ENCODE results near the gene EPS8L1.
A peak's percentile ranks its signal among the peaks of the same experiment; 100 is the strongest.

The EPS8L1 gene

GRCh38 chr19:55080968-55081769 is 5.5 kb downstream of the EPS8L1 start:
- no peak for DNase-seq

- DNase-seq, result no peak
These were observed 6.0 kb downstream of the EPS8L1 start for GRCh38 chr19:55081770-55082019.

- no peak for DNase-seq
These were observed 6.6 kb downstream of the EPS8L1 start for GRCh38 chr19:55082020-55082851.

DNA sequence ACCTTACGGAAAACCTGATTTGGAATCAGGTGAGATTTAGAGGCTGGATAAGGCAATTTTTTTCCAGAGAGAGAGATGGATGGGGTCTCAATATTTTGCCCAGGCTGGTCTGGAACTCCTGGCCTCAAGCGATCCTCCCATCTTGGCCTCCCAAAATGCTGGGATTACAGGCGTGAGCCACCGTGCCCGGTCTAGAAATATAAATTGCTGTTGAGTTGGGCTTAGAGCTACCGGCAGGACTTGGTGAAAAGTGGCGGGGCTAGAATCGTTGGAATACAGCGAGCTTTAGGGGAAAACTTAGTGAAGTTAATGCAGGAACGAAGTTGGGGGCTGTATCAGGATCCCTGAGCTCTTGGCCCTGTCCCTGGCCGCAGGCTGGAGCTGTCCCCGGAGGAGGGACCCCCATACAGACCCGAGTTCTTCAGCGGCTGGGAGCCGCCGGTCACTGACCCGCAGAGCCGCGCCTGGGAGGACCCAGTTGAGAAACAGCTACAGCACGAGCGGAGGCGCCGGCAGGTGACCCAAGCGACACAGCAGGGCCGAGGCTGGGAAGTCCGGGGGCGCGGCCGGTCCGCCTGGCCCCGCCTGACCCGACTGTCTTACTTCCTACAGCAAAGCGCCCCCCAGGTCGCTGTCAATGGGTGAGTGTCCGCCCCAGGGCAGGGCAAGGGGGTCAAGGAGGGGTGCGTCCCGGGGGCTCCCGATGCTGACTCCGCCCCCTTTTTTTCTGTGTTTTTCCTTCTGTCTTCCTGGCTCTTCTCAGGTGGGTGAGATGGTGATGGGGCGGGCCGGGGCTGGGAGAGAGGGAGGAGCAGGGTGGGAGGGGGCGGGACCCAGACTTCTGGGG is 7.6 kb downstream of the EPS8L1 start:
- no peak for DNase-seq

GRCh38 chr19:55084416-55084815 is 8.7 kb downstream of the EPS8L1 start:
- DNase-seq, result no peak

GRCh38 chr19:55085923-55086715 is 10.4 kb downstream of the EPS8L1 start:
- no peak for DNase-seq

DNA sequence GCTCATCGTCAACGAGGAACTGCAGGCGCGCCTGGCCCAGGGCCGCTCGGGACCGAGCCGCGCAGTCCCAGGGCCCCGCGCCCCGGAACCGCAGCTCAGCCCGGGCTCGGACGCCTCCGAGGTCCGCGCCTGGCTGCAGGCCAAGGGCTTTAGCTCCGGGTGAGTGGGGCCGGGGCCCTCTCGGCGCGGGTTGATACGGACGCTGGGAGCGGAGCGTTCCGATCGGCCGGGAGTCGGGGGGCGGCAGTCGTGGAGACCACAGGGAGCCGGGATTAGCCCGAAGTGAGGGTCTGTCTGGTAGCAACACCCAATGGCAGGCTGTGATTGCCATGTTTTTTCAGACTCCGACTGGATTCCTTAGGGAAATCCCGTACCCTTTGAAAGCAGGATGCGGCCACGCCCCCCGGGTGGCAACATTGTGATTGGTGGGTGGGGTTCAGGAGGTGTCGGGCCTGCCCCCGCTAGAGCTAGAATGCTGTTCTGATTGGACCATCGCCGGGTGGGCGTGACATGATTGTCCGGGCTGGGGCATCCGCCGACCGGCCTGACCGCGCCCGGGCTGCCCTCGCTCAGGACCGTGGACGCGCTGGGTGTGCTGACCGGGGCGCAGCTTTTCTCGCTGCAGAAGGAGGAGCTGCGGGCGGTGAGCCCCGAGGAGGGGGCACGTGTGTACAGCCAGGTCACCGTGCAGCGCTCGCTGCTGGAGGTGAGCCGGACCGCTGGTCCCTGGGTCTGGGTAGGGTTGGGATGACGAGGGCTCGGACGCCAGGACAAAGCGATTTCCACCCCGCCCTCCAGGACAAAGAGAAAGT is 11.3 kb downstream of the EPS8L1 start:
- peak; percentile 96 for DNase-seq

DNA sequence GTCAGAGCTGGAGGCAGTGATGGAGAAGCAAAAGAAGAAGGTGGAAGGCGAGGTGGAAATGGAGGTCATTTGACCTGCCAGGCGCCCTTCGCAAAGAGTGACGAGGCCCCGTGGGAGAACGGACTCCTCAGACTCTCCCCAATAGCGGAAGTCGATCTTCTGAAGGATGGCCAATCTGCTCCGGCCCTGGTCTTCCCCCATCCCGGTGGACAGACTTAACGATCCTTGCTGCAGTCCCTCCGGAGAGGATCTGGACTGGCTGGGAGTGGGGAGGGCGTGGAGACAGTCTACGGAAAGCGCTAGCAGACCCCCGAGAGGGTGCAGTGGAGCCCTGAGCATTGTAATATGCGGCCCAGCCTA is 11.9 kb downstream of the EPS8L1 start:
- DNase-seq, result no peak

GRCh38 chr19:55088021-55088451 is 12.4 kb downstream of the EPS8L1 start:
- peak; percentile 75 for DNase-seq

DNA sequence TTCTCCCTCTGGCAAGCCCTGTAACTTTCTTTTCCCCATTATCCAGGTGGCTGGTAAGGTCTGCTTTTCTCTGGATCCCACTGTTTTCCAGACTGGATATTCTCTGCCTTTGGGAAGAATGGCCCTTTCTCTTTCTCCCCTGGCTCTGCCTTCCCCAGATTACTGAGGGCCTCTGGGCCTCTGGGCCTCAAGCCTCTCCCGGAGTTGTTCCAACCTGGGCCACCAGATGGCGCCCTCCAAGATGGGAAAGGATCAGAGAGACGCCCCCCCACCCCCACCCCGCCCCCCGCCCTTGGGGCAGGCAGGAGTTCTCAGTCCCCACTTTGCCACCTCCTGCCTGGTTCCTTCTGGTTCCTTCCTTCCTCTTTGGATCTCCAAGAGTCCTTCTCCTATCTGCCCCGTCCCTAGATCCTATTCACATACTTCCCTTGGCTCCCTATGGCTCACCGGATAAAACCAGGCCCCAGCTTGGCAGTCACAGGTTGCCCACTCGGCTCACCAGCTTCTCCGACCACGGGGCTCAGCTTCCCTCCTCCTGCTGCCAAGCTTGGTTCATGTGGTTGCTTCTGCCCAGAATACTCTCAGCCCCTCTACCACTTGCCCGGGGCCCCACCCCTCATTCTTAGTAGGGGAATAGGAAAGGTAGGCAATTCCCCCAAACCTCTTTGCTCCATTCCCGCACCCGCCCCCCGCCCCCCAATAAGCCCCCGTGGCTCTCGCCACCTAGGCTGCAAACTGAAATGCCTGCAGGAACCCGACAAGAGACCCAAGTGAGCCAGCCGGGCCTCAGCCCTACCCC is 13.1 kb downstream of the EPS8L1 start:
- peak; percentile 57 for DNase-seq

GRCh38 chr19:55089342-55089944 is 13.8 kb downstream of the EPS8L1 start:
- DNase-seq, result no peak

DNA sequence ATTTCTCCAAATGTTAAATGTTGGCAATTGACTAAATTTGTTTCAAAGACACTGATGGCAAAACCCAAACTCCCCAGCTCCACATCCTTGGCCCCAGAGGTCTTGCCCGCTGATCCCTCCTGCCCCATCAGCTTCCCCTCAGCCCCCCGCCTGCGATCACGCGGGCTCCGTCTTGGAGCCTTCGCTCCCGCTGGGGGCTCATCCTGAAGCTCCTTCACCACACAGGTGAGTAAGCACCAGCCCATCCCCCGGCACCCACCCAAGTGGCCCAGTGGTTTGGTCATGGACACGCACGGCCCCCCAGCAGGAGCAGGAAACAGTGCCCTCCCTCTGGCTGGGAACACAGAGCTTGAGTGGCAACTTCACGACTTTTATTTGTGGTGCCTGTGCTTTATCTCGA is 14.9 kb downstream of the EPS8L1 start:
- no peak for DNase-seq

- DNase-seq, result no peak
These were observed 15.6 kb downstream of the EPS8L1 start for GRCh38 chr19:55091126-55091910.

GRCh38 chr19:55091955-55092354 is 16.3 kb downstream of the EPS8L1 start:
- DNase-seq, result no peak

DNA sequence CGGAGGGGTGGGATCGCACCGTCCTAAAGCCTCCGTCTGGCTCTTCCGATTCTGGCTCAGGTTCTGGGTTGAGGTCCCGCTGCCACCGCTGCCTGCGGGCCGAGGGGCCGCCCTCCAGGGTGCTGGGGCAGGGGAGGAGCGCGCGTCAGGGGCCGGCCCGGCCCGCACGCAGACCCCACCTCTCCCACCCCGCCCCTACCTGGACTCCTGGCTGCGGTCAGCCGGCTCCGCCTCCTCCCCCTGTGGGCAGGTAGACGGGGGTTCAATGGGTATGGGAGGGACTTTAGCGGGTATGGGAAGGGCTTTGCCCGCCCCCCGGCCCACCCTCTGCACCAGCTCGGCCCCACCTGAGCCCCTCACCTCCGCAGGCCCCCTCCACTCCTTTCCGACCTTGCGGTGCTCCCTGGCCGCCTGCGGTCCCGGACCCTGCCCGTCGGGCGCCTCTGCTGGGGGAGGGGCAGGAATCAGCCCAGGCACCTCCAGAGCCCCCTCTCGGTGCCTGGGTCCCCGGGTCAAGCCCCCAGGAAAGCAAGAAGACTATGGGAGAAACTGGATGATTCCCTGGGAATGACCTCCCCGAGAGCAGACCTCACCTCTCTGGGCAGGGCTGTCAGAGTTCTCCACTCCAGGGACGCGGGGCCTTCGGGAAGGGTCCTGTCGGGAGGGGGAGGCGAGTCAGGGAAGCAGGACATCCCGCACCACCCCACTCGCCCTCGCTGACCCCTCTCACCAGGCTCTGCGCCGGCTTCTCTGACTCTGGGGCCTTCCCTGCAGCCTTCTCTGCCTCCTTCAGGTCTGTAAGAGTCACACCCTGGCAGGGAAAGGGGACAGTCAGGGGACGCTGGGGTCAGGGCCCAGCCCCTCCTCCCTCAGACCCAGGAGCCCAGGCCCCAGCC is 17.0 kb downstream of the EPS8L1 start:
- DNase-seq, result no peak

DNA sequence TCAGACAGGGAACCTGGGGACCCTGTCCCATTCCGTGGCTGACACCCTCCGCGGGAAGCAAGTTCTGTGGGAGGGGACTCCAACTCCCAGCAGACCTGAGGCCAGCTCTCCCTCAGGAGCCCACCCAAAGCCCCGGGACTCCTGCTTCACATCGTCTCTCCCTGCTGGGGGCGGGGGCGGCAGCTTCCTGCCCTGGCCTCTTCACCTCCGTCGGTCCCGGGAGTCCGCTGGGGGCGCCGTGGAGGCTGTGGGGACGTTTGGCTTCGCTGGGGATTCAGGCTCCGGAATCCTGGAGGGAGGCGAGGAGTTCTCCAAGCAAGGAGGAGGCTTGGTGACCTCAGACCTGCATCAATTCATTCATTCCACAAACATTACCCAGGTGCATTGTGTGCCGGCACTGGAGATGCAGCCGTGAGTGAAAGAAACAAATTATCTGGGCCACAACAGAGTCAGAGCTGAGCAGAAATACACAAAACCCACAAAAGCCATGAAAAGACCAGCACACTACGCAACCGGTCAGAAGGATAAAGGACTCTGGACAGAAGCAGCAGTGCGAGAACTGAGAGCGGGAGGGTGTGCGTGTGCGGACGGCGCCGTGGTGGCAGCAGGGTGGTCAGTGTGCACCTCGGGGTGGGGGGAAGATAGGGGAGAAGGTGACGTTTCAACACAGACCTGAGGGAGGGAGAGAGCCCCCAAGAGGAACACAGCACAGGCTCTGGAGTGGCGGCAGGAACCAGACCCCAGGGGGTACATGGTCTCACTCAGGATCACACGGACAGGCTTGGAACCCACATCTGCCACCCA is 19.0 kb downstream of the EPS8L1 start:
- no peak for DNase-seq

DNA sequence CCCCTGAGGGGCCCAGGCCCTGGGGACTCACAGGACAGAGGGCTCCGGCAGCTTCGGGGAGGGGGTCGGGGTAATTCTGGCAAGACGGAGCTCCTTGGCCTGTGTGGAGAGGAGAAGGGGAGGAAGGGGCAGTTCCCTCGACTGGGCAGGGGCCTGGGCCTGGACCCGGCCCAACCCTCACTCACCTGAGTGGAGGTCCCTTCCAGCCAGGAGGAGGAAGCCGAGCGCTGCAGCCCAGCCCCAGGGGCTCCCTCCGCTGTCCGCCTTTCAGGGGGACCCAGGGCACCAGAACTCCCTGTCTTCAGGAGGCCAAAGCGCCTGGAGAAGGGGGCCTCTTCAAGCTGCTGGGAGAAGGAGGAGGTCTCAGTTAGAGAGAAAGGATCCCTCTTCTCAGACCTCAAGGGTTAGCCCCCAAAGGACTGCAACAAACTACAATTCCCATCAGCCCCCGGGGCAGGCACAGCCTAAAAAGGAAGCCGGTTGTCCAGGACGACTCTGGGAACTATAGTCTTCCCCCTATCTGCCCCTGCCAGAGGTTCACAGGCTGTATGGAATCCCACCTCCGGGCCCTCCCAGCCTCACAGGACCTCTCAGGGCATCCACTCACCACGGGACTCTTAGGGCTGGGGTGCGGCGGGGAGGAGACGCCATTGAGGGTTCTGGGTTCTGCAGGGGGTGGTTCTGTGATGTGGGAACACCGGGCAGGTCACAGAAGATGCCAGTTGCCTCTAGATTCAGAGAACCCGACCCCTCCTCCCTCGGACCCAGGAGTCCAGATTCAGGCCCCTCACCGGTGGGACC is 19.8 kb downstream of the EPS8L1 start:
- no peak for DNase-seq

All from DMS79 (cell line).